Germinal center (tissue), 1 donor: ENCODE data around the gene FGF11.
A peak's percentile ranks its signal among the peaks of the same experiment; 100 is the strongest.
"Not testable (repeated sequence)": the region's sequence is repeated elsewhere in the genome, so short reads cannot be mapped to it uniquely, and the experiment has no call there.

ENCODE experiments used
- DNase-seq: peaks from one replicate; pipeline ENCODE4 v3.0.0; 2012; ENCODE audit warnings: mixed read lengths, low spot score

Gene FGF11

DNA sequence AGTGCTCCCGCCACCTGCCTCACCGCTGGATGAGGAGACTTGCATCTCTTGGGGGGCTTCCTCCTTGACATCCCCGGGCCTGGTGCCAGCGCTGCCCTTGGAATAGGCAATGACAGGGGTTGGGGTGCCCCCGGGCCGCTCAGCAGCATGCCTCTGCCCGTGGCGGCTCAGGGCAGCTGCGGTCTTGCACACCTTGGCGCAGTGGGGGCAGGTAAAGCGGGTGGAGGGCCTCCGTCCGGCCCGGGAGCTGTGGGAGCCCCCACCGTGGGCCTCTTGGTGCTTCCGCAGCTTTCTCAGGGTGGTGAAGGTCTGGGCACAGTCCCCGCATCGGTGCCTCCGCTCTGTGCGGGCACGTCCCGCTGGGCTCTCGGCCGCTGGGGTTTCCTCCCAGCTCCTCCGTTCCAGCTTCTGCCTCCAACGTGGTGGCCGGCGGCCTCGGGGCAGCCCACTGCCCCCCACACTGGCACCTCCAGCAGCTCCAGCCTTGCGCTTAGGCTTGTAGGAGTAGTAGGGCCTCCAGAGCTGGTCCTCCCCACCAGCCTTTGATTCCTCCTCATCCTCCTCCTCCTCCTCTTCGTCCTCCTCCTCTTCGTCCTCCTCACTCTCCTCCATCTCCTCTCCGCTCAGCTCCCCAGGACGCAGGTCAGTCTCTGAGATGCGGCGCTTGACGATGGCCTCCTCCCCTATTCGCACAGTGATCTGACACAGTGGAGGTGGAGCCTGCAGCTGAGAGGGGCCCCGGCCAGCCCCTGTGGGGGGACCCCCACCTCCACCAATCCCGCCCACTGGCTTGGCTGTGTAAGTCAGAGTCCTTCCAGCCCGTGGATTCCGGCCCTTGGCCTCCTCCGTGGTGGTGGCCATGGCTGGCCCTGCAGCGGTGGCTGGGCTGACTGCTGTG, 23.4 kb downstream of the FGF11 start:
- no peak for DNase-seq

GRCh38 chr17:7463372-7463846, 24.1 kb downstream of the FGF11 start:
- DNase-seq = no peak

DNA sequence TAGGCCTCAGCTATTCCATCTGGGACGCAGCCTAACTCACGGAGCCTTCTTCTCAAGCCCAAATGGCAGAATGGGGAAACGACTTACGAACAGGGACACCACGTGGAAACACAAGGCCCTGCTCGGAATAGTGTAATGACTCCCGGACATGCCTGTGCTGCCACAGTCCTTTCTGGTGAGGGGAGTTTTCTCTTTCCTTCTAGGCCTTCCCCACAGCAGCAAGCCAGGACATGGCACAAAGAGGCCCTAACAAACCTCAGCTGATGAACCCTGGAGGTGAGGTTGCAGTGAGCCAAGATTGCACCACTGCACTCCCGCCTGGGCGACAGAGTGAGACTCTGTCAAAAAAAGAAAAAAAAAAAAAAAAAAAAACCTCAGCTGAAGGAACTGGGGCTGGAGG, 24.8 kb downstream of the FGF11 start:
- DNase-seq = no peak

- no peak for DNase-seq
Observed at GRCh38 chr17:7465597-7466275, 26.4 kb downstream of the FGF11 start.

DNA sequence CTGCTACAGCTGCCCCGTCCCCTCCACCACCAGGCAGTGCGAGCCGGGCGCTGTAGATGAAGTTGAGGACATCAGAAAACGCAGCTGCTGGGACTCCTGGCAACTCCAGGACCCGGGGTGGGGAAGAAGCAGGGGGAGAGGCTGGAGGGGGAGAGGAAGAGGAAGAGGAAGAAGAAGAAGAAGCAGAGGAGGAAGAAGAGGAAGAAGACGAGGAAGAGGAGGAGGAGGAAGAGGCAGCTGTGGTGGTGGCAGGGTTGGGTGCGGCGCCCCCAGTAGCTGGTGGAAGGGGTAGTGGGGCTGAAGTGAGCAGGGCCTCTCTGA, 27.0 kb downstream of the FGF11 start:
- DNase-seq = no peak

DNA sequence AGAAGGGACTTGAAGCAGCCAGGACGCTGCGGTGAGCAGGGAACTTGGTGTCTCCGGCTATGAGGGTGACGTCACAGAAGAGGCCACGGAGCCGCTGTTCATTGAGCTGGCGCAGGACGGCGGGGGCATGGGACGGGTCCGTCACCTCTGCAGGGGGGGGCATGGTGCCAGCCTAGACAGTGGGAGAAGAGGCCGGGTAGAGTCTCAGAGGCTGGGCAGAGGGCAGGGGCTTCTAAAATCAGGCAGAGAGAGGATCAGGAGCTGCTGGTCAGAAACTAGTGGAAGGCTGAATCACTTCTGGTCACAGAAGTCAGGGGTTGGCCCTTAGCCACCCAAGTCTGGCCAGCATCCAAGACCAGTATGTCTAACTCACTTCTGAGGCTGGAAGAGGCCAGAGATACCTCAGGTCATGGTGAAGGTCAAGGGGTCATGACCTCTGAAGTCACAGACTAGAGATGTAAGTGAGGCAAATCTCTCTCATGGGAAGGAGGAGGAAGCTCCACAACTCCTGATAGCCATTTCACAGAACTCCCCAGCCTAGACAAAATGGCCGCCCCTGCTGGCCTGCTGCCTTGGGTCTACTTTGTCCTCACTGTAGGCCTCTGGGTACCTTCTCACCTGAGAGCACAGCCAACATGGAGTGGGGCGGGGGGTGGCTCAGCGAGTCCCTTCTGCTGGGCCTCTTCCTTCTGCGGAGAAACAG, 27.5 kb downstream of the FGF11 start:
- no peak for DNase-seq

DNA sequence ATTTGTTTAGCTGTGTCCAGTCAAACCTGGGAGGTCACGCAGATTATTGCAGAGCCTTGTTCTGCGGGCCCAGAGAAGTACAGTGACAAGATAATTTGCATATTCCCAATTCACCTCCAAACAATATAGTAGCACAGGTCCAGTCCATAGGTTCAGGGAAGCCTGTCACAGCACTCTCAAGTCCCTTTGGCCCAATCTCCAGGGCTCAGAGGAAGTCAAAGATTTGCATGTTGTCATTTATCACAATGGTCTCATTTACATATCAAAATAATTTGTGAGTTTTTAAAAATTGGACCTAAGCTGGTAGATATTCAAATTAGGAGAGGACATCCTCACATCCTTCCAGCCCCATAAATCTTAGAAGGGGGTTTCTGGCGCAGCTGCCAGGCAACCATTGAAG, 28.2 kb downstream of the FGF11 start:
- no peak for DNase-seq

DNA sequence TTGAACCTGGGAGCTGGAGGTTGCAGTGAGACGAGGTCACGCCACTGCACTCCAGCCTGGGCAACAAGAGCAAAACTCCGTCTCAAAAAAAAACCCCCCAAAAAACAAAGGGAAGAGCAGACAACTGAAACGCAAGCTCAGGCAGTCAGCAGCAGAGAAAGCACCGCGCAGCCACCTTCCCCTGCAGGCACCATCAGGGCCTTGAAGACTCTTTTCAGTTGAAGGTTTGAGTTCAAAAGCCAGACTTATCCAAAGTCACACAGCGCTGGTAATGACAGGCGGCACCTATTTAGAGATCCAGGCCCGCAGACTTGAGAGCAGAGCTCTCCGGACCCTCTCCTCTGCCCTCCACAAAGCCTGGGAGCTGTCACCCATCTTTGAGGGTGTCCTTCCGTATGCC, 29.0 kb downstream of the FGF11 start:
- DNase-seq = no peak

DNA sequence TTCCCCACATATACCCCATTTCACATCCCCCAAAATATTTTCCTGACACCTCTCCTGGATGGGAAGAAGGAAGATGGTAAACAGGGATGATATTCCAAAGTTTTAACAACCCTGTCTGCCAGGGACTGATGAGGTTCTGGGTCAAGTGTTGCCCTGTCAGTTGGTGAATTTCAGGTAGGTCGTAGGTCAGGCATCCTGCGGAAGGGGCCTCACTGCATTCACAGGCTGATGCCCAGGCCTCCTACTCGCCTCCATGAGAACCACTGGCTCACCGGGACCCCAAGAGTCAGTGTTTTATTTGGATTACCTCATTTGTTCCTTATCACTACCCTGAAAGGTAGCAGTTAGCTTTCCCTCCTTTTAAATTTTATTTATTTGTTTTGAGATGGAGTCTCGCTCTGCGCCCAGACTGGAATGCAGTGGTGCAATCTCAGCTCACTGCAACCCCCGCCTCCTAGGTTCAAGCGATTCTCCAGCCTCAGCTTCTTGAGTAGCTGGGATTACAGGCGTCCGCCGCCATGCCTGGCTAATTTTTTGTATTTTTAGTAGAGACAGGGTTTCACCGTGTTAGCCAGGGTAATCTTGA, 29.6 kb downstream of the FGF11 start:
- DNase-seq = no peak

- DNase-seq = not testable (repeated sequence)
Observed at GRCh38 chr17:7469843-7470242, 30.5 kb downstream of the FGF11 start.

DNA sequence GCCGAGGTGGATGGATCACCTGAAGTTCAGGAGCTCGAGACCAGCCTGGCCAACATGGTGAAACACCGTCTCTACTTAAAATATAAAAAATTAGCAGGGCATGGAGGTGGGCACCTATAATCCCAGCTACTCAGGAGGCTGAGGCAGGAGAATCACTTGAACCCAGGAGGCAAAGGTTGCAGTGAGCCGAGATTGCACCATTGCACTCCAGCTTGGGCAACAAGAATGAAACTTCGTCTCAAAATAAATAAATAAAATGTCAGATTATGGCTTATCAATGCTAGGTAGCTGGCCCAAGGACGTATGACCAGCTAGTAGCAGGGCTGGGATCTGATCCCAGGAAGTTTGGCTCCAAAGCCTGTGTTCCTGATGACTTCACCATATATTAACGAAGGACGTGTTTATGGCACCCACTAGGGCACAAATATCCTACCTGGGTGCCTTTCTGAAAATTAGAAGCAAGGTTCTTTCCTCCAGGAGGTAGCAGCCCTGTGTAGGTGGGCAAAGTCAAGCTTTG, 31.2 kb downstream of the FGF11 start:
- not testable (repeated sequence) for DNase-seq

DNA sequence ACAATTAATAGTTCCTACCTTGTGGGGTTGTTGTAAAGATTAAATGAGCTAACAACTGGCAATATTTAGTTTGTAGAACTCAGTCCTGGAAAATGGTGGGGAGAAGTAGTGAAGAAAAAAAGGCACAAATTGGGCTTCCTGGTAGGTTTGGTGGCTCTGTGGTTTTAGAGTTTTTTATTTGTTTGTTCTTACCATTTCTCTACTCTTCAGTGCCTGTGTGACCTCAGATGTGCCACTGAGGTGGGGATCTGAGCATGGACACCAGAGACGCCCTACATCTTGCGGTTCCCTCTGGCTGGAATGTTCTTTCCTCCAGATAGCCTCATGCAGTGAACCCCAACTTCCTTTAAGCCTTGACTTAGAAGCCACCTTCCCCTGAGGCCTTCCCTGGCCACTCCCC, 32.4 kb downstream of the FGF11 start:
- DNase-seq = no peak

DNA sequence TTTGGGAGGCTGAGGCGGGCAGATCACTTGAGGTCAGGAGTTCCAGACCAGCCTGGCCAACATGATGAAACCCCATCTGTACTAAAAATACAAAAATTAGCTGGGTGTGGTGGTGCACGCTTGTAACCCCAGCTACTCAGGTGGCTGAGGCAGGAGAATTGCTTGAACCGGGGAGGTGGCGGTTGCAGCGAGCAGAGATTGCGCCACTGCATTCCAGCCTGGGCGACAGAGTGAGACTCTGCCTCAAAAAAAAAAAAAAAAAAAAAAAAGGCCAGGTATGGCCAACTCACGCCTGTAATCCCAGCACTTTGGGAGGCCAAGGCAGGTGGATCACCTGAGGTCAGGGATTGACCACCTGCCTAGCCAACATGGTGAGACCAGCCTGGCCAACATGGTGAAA, 35.5 kb downstream of the FGF11 start:
- DNase-seq = not testable (repeated sequence)

- no peak for DNase-seq
Observed at GRCh38 chr17:7475764-7476422, 36.6 kb downstream of the FGF11 start.

- DNase-seq = no peak
Observed at GRCh38 chr17:7476494-7476893, 37.2 kb downstream of the FGF11 start.

DNA sequence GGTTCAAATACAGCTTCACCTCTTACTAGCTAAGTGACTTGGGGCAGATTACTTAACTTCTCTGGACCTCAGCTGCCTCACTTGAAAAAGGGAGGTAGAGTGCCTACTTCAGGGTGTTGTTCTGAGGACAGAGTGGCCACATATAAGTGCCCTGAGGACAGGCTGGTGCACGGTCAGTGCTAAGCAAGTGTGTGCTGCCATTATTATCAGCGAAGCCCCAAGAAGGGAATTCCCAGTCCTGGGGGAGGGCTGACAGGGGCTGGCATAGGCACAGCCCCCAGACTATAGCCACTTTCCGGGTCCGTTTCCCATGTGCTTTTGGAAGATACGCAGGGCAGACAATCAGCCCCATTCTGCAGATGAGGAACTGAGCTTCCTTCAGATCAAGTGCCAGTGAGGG, 37.6 kb downstream of the FGF11 start:
- no peak for DNase-seq

DNA sequence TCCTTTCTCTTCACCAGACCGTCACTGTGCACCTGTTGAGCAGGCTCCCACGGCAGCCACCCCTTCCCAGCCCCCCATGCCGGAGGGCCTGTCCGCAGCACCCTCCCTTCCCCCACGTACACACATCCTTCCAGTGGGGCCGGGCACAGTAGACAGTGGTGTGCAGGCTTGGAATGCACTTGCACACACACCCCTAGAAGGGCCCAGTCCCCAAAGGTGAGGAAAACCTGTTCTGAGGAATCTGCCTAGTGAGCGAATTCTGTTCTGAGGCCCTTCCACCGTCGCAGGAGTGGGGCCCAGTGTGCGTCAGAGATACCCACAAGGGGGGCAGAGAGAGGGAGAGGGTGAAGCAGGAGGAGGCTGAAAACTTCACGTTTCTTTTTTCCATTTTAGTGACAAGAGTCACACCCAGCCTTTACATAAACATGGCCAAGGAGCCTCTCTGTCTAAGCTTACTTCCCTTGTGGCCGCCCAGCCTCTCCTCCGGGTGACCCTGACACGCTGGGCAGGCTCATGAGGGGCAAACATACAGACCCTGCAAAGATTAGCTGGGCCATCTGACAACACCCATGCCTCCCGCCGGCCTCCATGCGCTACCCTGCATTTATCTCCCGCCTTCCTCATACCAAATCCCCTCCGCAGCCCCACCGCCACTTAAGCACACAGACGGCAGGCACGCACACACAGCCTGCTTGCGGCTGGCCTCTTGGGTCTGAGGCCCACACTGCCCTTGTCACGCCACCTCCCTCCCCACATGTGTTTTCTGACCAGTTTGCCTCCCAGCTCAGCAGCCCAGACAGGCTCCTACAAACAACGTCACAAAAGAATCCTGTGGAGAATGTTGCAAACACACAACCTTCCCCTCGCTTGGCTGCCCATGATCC, 38.3 kb downstream of the FGF11 start:
- no peak for DNase-seq

DNA sequence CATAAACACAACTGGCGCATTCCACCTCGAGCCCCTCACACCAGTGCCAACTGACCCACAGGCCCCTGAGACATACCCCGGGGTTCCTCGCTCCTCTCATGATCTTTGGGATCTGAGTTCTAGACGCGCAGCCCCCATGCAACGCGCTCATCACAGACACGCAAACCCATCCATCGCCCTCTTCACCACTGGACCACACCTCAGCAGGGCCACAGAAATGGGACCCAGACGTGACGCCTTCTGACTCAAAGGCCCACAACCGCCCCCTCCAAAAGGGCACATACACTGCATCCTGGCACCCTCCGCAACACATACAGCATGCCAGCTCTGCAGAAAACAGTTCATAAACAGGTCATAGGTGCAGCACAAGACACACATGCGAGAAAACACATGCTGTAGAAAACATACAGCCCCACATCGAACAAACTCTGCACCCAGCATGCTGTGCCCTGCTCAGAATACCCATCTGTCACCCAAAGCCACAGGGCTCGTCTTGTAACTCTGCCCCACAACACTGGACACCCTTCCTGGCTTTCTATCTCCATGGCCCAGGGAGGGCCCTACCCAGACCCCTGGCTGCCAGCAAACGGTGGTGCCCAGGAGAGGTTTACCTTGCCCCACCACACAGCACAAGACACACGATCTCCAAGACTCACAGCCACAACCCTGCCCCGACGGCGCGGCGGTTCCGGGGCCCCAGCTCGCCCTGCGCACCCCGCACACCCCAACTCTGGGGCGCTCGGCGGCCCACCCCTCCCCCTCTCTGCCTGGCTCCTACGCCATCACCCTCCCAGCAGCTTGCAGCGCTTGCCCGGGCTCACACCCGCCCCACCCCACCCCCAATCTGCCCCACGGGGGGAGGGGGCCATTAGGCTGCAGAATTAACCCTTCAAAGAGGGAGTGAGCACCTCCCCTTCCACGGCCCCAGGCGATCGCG, 39.2 kb downstream of the FGF11 start:
- DNase-seq = peak; percentile 61
